DMS 273 (cell line): ENCODE measurements around the gene TPD52L2.
A peak's percentile ranks its signal among the peaks of the same experiment; 100 is the strongest.

Experiments
- DNase-seq: peaks from one replicate; lab custom pipeline; 2025; ENCODE audit not compliant: unreplicated experiment; lab: John Stamatoyannopoulos, UW

The TPD52L2 gene

GRCh38 chr20:63930971-63931553 lies 66.0 kb downstream of the TPD52L2 start:
- no peak for DNase-seq

DNA sequence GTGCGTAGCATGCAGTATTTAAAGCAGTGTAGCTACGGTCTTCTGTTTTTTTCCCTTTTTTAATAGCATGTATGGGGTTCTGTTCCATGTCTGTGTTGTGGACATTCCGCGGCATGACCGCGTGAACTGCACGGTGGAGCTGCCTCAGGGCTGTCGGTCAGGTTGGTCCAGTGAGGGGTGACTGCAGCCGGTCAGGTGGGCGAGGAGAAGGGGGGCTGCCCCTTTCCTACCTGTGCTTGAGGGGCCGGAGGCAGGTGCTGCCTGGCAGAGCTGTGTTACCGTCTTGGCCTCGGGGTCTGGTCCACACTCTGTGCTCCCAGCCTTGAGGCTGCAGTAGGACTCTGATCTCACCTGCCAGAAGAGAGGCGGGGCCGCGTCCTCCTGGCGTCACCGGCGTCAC lies 66.7 kb downstream of the TPD52L2 start:
- DNase-seq, result no peak

GRCh38 chr20:63932606-63933160 lies 67.6 kb downstream of the TPD52L2 start:
- DNase-seq, result no peak

DNA sequence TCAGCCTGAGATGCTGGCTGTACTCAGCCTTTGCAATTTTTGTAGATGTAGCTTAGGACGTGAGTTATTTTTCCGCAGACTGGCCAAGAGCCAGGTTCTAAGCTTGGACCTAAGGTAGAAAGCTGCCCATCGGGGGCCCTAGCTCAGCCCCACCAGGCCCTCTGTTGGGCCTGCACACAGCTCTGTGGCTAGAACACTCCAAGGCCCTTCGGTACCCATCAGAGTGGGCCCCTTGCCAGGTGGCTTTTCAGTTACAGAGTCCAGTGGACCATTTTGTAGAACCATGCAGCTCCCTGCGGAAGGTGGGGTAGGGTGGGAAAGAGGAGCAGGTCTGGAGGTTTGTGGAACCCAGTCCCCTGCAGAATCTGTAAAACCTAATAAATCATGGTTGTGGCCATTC lies 68.6 kb downstream of the TPD52L2 start:
- no peak for DNase-seq

- DNase-seq, result peak; percentile 38
Observed at GRCh38 chr20:63934271-63935068, 69.4 kb downstream of the TPD52L2 start.

DNA sequence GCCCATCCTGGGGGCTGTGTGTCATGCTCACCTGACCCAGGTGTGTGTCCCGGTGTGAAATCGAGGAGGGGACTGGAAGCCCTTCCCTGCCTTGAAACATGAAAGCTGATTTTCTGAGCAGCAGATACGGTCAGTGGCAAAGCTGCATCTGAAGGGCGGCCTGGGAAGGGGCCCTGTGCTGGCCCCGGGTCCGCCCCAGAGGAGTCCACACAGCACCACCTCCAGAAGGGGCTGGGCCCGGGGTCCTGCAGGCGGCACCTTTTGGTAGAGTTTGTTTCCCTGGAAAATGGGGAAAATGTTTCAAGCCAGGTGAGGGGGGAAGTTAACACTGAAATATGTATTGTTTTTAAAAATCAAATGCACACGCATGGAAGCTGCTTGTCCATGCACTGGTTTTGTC lies 70.4 kb downstream of the TPD52L2 start:
- no peak for DNase-seq

GRCh38 chr20:63937596-63937995 lies 72.5 kb downstream of the TPD52L2 start:
- DNase-seq, result no peak

GRCh38 chr20:63939061-63939935 lies 74.2 kb downstream of the TPD52L2 start:
- no peak for DNase-seq

DNA sequence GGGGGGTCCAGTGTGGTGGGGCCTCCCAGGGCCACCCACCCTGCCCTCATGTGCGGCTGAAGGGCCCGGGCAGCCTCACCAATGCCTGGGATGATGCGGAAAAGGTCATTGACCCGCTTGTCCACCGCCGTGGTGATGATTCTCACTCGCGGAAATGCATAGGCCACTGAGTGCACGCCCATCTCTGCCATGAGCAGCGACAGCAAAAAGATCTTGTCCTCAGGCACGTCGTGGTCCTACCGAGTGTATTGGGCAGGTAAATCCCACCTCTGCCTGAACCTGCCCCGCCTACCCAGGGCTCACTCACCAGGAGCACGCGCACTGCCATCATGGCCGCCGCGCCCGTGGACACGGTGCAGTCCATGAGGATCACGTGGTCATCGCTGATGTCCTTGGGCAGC lies 75.0 kb downstream of the TPD52L2 start:
- DNase-seq, result no peak

- no peak for DNase-seq
Observed at GRCh38 chr20:63940472-63941266, 75.6 kb downstream of the TPD52L2 start.
